ENCODE measurements around the gene LSM2.

- TF ChIP-seq NR3C1 (IDR thresholded peaks at IDR 0.05) = no peak
- TF ChIP-seq, protein P1, sequence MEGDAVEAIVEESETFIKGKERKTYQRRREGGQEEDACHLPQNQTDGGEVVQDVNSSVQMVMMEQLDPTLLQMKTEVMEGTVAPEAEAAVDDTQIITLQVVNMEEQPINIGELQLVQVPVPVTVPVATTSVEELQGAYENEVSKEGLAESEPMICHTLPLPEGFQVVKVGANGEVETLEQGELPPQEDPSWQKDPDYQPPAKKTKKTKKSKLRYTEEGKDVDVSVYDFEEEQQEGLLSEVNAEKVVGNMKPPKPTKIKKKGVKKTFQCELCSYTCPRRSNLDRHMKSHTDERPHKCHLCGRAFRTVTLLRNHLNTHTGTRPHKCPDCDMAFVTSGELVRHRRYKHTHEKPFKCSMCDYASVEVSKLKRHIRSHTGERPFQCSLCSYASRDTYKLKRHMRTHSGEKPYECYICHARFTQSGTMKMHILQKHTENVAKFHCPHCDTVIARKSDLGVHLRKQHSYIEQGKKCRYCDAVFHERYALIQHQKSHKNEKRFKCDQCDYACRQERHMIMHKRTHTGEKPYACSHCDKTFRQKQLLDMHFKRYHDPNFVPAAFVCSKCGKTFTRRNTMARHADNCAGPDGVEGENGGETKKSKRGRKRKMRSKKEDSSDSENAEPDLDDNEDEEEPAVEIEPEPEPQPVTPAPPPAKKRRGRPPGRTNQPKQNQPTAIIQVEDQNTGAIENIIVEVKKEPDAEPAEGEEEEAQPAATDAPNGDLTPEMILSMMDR (IDR thresholded peaks at IDR 0.05) = no peak
- no peak for TF ChIP-seq CEBPB (IDR thresholded peaks at IDR 0.05)
- TF ChIP-seq POLR2A (IDR thresholded peaks at IDR 0.05; ENCODE audit: low read length) = no peak
- no peak for TF ChIP-seq REST (IDR thresholded peaks at IDR 0.05)
- no peak for TF ChIP-seq PBX3 (IDR thresholded peaks at IDR 0.05)
- TF ChIP-seq, protein P2, sequence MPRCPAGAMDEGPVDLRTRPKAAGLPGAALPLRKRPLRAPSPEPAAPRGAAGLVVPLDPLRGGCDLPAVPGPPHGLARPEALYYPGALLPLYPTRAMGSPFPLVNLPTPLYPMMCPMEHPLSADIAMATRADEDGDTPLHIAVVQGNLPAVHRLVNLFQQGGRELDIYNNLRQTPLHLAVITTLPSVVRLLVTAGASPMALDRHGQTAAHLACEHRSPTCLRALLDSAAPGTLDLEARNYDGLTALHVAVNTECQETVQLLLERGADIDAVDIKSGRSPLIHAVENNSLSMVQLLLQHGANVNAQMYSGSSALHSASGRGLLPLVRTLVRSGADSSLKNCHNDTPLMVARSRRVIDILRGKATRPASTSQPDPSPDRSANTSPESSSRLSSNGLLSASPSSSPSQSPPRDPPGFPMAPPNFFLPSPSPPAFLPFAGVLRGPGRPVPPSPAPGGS (IDR thresholded peaks at IDR 0.05) = no peak
- no peak for TF ChIP-seq EP300 (IDR thresholded peaks at IDR 0.05)
- TF ChIP-seq JUN (IDR thresholded peaks at IDR 0.05) = no peak
- no peak for TF ChIP-seq RAD21 (conservative IDR thresholded peaks at IDR 0.05 in 1 of 2, IDR thresholded peaks at IDR 0.05 in 1 of 2)
- TF ChIP-seq HEYL (CRISPR knock-in tag; IDR thresholded peaks at IDR 0.05) = no peak
- TF ChIP-seq EHMT2 (IDR thresholded peaks at IDR 0.05; ENCODE audit: low read depth) = no peak
Measured at GRCh38 chr6:31771992-31772358, 34.8 kb downstream of the LSM2 start.

Data from A549 (cell line).